HL-60 (cell line): Measurements from ENCODE around the gene XYLT1.

Source experiments
- DNase-seq, 2 experiments: peaks; one replicate each; pipeline ENCODE4 v3.0.0-alpha.2; 2010 to 2020; ENCODE audit warnings: low read depth in 1 of 2, low spot score in 1 of 2
- H3K27ac ChIP-seq: fragments of 250-450 bp; sonication (Bioruptor Pico); replicated peaks from 2 replicates; pipeline ENCODE4 v1.5.1; 2020; ENCODE audit warnings: mild to moderate bottlenecking, moderate library complexity
- H3K27me3 ChIP-seq: fragments of 250-450 bp; sonication (Bioruptor Pico); 2 replicates; pipeline ENCODE4 v1.5.1; 2021; ENCODE audit warnings: mild to moderate bottlenecking, moderate library complexity; ENCODE audit not compliant: insufficient read depth, poor library complexity, severe bottlenecking
- H3K4me3 ChIP-seq: replicated peaks from 2 replicates; pipeline ENCODE4 v1.5.1; 2011; ENCODE audit warnings: mild to moderate bottlenecking, control low read depth, low read length; ENCODE audit not compliant: insufficient read depth
- GABPA ChIP-seq: IDR thresholded peaks from 2 replicates; pipeline ENCODE4 v1.6.1; 2012; ENCODE audit warnings: low read depth
- POLR2AphosphoS5 ChIP-seq: IDR thresholded peaks from 2 replicates; pipeline ENCODE4 v1.6.1; 2012; ENCODE audit warnings: low read depth
- SPI1 ChIP-seq: IDR thresholded peaks from 2 replicates; pipeline ENCODE4 v1.6.1; 2012; ENCODE audit warnings: low read depth, mild to moderate bottlenecking, borderline replicate concordance
- TF ChIP-seq, protein P1 (sequence below): IDR thresholded peaks from 2 replicates; pipeline ENCODE4 v1.6.1; 2012; ENCODE audit warnings: low read depth; ENCODE audit not compliant: insufficient replicate concordance
- TF ChIP-seq, protein P2 (sequence below): IDR thresholded peaks from one replicate; pipeline ENCODE4 v1.5.1; 2011; ENCODE audit warnings: low read length, control low read depth, inconsistent platforms; ENCODE audit not compliant: insufficient read depth

XYLT1 gene

DNA sequence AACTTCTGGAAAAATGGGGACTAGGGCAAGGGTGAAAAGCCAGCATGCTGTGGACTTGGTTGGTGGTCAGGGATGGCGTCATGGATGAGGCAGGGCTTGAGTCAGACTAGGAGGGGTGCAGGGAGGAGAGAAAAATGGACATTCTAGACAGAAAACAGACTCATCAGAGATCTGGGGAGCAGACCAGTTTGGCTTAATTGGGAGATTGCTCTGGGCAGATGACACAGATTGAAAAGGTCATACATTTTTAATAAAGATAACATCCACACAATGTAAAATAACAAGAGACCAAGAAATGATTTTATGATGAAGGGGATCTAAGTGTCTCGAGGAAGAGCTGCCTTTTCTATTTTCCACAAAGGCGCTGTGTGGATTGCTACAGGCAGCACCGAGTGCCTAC, 326.3 kb downstream of the XYLT1 start:
- Histone ChIP-seq H3K4me3 (no peak overlapping the region), H3K27me3 (no peaks in the 10 kb centered on the region), H3K27ac (no peak overlapping the region)
- no peak for DNase-seq
- no peak for TF ChIP-seq POLR2AphosphoS5
- no peak for TF ChIP-seq SPI1
- TF ChIP-seq, protein P1, sequence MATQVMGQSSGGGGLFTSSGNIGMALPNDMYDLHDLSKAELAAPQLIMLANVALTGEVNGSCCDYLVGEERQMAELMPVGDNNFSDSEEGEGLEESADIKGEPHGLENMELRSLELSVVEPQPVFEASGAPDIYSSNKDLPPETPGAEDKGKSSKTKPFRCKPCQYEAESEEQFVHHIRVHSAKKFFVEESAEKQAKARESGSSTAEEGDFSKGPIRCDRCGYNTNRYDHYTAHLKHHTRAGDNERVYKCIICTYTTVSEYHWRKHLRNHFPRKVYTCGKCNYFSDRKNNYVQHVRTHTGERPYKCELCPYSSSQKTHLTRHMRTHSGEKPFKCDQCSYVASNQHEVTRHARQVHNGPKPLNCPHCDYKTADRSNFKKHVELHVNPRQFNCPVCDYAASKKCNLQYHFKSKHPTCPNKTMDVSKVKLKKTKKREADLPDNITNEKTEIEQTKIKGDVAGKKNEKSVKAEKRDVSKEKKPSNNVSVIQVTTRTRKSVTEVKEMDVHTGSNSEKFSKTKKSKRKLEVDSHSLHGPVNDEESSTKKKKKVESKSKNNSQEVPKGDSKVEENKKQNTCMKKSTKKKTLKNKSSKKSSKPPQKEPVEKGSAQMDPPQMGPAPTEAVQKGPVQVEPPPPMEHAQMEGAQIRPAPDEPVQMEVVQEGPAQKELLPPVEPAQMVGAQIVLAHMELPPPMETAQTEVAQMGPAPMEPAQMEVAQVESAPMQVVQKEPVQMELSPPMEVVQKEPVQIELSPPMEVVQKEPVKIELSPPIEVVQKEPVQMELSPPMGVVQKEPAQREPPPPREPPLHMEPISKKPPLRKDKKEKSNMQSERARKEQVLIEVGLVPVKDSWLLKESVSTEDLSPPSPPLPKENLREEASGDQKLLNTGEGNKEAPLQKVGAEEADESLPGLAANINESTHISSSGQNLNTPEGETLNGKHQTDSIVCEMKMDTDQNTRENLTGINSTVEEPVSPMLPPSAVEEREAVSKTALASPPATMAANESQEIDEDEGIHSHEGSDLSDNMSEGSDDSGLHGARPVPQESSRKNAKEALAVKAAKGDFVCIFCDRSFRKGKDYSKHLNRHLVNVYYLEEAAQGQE, result no peak
- TF ChIP-seq, protein P2, sequence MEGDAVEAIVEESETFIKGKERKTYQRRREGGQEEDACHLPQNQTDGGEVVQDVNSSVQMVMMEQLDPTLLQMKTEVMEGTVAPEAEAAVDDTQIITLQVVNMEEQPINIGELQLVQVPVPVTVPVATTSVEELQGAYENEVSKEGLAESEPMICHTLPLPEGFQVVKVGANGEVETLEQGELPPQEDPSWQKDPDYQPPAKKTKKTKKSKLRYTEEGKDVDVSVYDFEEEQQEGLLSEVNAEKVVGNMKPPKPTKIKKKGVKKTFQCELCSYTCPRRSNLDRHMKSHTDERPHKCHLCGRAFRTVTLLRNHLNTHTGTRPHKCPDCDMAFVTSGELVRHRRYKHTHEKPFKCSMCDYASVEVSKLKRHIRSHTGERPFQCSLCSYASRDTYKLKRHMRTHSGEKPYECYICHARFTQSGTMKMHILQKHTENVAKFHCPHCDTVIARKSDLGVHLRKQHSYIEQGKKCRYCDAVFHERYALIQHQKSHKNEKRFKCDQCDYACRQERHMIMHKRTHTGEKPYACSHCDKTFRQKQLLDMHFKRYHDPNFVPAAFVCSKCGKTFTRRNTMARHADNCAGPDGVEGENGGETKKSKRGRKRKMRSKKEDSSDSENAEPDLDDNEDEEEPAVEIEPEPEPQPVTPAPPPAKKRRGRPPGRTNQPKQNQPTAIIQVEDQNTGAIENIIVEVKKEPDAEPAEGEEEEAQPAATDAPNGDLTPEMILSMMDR, result no peak
- TF ChIP-seq GABPA, result no peak

DNA sequence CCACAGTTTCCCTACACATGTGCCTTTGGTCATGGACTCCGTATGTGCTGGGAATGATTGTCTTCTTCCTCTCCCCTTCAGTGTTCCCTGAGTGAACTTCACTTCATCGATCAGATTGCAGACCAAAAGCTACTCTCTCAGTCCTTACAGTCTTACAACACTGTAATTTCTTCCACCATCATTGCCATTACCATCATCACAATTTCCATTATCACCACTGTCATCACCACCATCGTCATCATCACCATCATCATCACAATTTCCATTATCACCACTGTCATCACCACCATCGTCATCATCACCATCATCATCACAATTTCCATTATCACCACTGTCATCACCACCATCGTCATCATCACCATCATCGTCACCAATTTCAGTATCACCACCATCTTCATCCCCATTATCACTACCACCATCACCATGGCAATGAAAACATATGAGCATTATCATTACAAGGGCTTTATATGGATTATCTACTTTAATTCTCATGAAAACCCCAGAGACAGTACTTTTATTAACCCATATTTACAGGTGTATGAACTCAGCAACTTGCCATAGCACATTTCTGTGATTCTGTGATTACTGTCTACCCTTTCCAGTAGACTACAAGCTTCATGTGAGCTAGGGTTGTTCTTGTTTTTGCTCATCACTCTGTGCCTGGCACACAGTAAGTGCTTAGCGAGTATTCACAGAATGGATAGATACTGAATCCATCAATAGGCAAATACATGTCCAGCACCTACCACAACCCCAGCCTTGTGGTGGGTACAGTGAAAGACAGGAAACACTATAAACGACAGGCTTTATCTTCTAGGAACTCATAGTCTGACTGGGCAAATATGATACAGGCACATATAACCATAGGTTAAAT, 327.0 kb downstream of the XYLT1 start:
- TF ChIP-seq, protein P1, result no peak
- TF ChIP-seq POLR2AphosphoS5 (no peak), GABPA (no peak), SPI1 (no peak)
- TF ChIP-seq, protein P2, result no peak
- Histone ChIP-seq H3K4me3 (no peak overlapping the region), H3K27me3 (no peaks in the 10 kb centered on the region), H3K27ac (no peak overlapping the region)
- DNase-seq, result no peak

DNA sequence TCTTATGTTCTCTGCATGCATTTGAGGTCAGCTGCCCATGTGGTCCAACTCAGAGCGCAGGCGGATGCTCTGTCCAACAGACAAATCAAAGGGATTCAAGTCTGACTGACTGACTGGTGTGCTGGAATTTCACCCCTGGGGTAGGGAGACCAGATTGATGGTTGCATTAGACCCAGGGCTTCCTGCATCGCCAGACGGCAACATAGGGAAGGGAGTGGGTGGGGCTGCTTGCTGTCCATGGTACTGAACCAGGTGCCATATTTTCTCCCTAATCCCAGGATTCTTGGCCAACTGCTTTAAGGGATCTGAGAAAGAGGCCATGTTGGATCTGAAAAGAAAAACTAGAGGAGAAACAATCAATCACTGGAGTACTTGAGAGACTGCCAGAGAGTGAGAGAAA, 332.0 kb downstream of the XYLT1 start:
- H3K27me3 ChIP-seq, result no peaks in the 10 kb centered on the region
- no peak for DNase-seq
- no peak overlapping the region for H3K4me3 ChIP-seq
- TF ChIP-seq, protein P2, result no peak
- TF ChIP-seq, protein P1, result peak; percentile 96
- TF ChIP-seq GABPA (no peak), POLR2AphosphoS5 (no peak), SPI1 (no peak)
- no peak overlapping the region for H3K27ac ChIP-seq
